Measurements from ENCODE around the gene GALNT16.

GALNT16 gene

GRCh38 chr14:69317102-69317755 is 57.3 kb downstream of the GALNT16 start:
- no peak for DNase-seq (ENCODE audit: low read depth in 2 of 2)

- no peak for DNase-seq (ENCODE audit: low read depth in 2 of 2)
Observed at GRCh38 chr14:69317780-69318179, 57.8 kb downstream of the GALNT16 start.

GRCh38 chr14:69318241-69318640 is 58.3 kb downstream of the GALNT16 start:
- no peak for DNase-seq (ENCODE audit: low read depth in 2 of 2)

- DNase-seq (ENCODE audit: low read depth in 2 of 2) = no peak
Observed at GRCh38 chr14:69318901-69319475, 59.0 kb downstream of the GALNT16 start.

GRCh38 chr14:69319911-69320310 is 60.0 kb downstream of the GALNT16 start:
- no peak for DNase-seq (ENCODE audit: low read depth in 2 of 2)

- DNase-seq (ENCODE audit: low read depth in 2 of 2) = no peak
Observed at GRCh38 chr14:69320581-69321365, 60.8 kb downstream of the GALNT16 start.

GRCh38 chr14:69321601-69322330 is 61.8 kb downstream of the GALNT16 start:
- no peak for DNase-seq (ENCODE audit: low read depth in 2 of 2)

- DNase-seq (ENCODE audit: low read depth in 2 of 2) = no peak
Observed at GRCh38 chr14:69323266-69323998, 63.5 kb downstream of the GALNT16 start.

GRCh38 chr14:69323999-69324282 is 64.0 kb downstream of the GALNT16 start:
- DNase-seq (ENCODE audit: low read depth in 2 of 2) = no peak

- DNase-seq (ENCODE audit: low read depth in 2 of 2) = no peak
Observed at GRCh38 chr14:69324341-69324931, 64.5 kb downstream of the GALNT16 start.

- no peak for DNase-seq (ENCODE audit: low read depth in 2 of 2)
Observed at GRCh38 chr14:69325086-69325485, 65.1 kb downstream of the GALNT16 start.

GRCh38 chr14:69325646-69326265 is 65.8 kb downstream of the GALNT16 start:
- DNase-seq (ENCODE audit: low read depth in 2 of 2) = no peak

- no peak for DNase-seq (ENCODE audit: low read depth in 2 of 2)
Observed at GRCh38 chr14:69326611-69327010, 66.7 kb downstream of the GALNT16 start.

- DNase-seq (ENCODE audit: low read depth in 2 of 2) = no peak
Observed at GRCh38 chr14:69327507-69327906, 67.5 kb downstream of the GALNT16 start.

- no peak for DNase-seq (ENCODE audit: low read depth in 2 of 2)
Observed at GRCh38 chr14:69328317-69328716, 68.4 kb downstream of the GALNT16 start.

- DNase-seq (ENCODE audit: low read depth in 2 of 2) = no peak
Observed at GRCh38 chr14:69328765-69329164, 68.8 kb downstream of the GALNT16 start.

GRCh38 chr14:69331206-69331605 is 71.2 kb downstream of the GALNT16 start:
- no peak for DNase-seq (ENCODE audit: low read depth in 2 of 2)

- no peak for DNase-seq (ENCODE audit: low read depth in 2 of 2)
Observed at GRCh38 chr14:69332782-69333395, 72.9 kb downstream of the GALNT16 start.

- no peak for DNase-seq (ENCODE audit: low read depth in 2 of 2)
Observed at GRCh38 chr14:69333791-69334337, 73.9 kb downstream of the GALNT16 start.

GRCh38 chr14:69334576-69334975 is 74.6 kb downstream of the GALNT16 start:
- no peak for DNase-seq (ENCODE audit: low read depth in 2 of 2)

All from stimulated activated CD4-positive, alpha-beta T cell treated with anti-CD3 and anti-CD28 coated beads, Interleukin-1b, Interleukin-23, amount 100 ng/mL, for 1 hour (primary cell).